Ascending aorta (tissue), 2 donors: ENCODE data around the gene THAP4. TPM values are rescaled to one million over a fixed set of nuclear protein-coding genes. Genes with fewer than 3 reads are reported as not detected.

Experiments used
- DNase-seq, 2 donors: peaks; one replicate each; pipeline ENCODE4 v3.0.0-alpha.2; 2019; ENCODE audit warnings: low spot score in 2 of 2
- H3K27ac ChIP-seq, 2 donors: fragments of 200-600 bp; sonication (generic); one replicate each; pipeline ENCODE4 v1.5.1; 2016 to 2017; ENCODE audit warnings: mild to moderate bottlenecking in 1 of 2
- H3K27me3 ChIP-seq: fragments of 200-600 bp; sonication (generic); one replicate; pipeline ENCODE4 v1.5.1; 2017
- H3K36me3 ChIP-seq, 2 donors: fragments of 200-600 bp; sonication (generic); one replicate each; pipeline ENCODE4 v1.5.1; 2016
- H3K4me1 ChIP-seq, 2 donors: fragments of 200-600 bp; sonication (generic); one replicate each; pipeline ENCODE4 v1.5.1; 2016 to 2017; ENCODE audit warnings: mild to moderate bottlenecking in 1 of 2
- H3K4me3 ChIP-seq, 2 donors: fragments of 200-600 bp; sonication (generic); one replicate each; pipeline ENCODE4 v1.5.1; 2016 to 2017; ENCODE audit warnings: mild to moderate bottlenecking in 1 of 2
- H3K9me3 ChIP-seq, 2 donors: fragments of 200-600 bp; sonication (generic); one replicate each; pipeline ENCODE4 v1.5.1; 2016
- intact Hi-C: fragments of 100-400 bp; cut with DNase I; formaldehyde crosslinking; loops from one replicate; pipeline ENCODE4 v1.15.1; 2023
- total RNA-seq: library from RNA; depleted of rRNA; stranded (reverse); fragments of >200 nt; gene quantifications from one replicate; pipeline ENCODE4 v1.1.0, GENCODE V29; 2016
- TF ChIP-seq, protein P1 (sequence below), 3 experiments: fragments of 200-600 bp in 2 of 3; fragments of 450-650 bp in 1 of 3; sonication (generic) in 2 of 3; IDR thresholded peaks; one replicate each; pipeline ENCODE4 v1.5.1; 2016 to 2019; ENCODE audit warnings: antibody characterized with exemption in 3 of 3, mild to moderate bottlenecking in 1 of 3, moderate library complexity in 1 of 3

Gene THAP4
- total RNA-seq, 1 donor from 2014 or later = 80.8 TPM

DNA sequence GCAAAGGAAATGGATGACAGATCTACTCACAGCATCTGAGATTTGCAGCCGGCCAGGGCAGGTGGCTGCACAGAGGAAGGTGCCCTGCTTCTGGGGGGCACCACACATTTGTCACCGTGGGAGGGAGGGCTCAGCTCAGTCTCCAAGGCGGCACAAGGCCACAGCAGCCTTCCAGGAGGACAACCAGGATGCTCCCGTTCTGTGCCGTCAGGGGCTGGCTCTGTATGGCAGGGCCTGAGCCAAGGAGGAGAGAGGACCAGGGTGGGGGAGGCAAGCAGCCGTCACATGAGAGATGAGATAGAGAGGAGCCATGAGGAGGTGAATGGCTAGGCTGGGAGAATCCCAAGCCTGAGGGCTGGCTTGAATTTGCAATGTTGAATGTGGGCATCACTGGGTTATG lies 83.0 kb downstream of the THAP4 start:
- intact Hi-C loops = no loop called here

DNA sequence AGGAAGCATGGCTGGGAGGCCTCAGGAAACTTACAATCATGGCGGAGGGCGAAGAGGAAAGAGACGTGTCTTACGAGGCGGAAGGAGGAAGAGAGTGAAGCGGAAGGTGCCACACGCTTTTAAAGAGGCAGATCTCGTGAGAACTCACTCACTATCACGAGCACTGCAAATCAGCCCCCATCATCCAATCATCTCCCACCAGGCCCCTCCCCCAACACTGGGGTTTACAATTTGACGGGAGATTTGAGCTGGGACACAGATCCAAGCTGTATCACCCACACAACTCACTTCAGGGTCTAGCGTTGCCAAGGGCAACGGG lies 83.5 kb downstream of the THAP4 start:
- no peak for DNase-seq
- Histone ChIP-seq H3K36me3 (no peaks in the 10 kb centered on the region), H3K4me1 (no peaks in the 10 kb centered on the region), H3K9me3 (peaks cover 10 to 19% of the 10 kb centered on the region in 2 donors), H3K27me3 (no peaks in the 10 kb centered on the region), H3K4me3 (no peak overlapping the region), H3K27ac (no peak overlapping the region)
- TF ChIP-seq, protein P1, sequence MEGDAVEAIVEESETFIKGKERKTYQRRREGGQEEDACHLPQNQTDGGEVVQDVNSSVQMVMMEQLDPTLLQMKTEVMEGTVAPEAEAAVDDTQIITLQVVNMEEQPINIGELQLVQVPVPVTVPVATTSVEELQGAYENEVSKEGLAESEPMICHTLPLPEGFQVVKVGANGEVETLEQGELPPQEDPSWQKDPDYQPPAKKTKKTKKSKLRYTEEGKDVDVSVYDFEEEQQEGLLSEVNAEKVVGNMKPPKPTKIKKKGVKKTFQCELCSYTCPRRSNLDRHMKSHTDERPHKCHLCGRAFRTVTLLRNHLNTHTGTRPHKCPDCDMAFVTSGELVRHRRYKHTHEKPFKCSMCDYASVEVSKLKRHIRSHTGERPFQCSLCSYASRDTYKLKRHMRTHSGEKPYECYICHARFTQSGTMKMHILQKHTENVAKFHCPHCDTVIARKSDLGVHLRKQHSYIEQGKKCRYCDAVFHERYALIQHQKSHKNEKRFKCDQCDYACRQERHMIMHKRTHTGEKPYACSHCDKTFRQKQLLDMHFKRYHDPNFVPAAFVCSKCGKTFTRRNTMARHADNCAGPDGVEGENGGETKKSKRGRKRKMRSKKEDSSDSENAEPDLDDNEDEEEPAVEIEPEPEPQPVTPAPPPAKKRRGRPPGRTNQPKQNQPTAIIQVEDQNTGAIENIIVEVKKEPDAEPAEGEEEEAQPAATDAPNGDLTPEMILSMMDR (IDR thresholded peaks at IDR 0.05) = no peak
- intact Hi-C loops = no loop called here

More for the DNA sequence above, 83.0 kb downstream of the THAP4 start:
- H3K4me3 ChIP-seq = no peak overlapping the region
- TF ChIP-seq, protein P1 (IDR thresholded peaks at IDR 0.05) = no peak
- no peaks in the 10 kb centered on the region for H3K36me3 ChIP-seq
- no peaks in the 10 kb centered on the region for H3K27me3 ChIP-seq
- DNase-seq = no peak
- no peaks in the 10 kb centered on the region for H3K4me1 ChIP-seq
- H3K27ac ChIP-seq = no peak overlapping the region
- peaks cover 10 to 19% of the 10 kb centered on the region in 2 donors for H3K9me3 ChIP-seq

DNA sequence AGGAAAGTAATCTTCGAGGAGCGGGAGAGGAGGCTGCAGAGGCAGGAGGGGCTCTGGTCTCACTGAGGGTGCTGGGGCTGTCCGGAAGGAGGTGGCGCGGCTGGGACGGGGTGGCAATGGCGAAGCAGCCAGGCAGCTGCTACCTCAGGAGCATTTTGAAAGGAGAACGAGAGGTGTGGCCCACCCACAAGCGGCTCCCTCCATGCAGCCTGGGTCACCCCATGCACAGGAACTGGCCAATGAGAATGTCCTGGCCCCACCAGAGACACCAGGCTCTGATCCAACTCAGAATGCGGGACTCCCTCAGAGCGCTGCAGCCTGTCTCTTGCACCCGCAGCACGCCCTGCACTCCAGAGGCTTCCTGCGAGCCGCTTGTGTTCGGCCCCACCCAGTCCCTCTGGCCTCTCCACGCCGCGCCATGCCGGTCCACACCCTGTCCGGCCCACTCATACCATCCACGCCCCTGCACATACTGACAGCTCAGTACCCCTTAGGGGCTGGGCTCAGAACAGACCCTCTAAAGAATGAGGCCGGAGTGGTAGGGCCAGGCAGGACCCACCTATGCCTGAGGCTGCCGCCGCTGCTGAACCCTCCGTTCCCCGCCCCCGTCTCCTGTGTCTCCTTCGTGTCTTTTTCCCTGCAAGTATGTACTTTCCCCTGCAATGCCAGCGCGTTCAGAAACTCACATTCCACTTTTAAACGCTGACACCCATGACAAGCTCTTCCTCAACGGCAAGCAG lies 84.8 kb downstream of the THAP4 start:
- TF ChIP-seq, protein P1 (IDR thresholded peaks at IDR 0.05) = no peak
- intact Hi-C loops = no loop called here
- DNase-seq = no peak
- peaks cover 10 to 14% of the 10 kb centered on the region in 2 donors for H3K9me3 ChIP-seq
- no peaks in the 10 kb centered on the region for H3K27me3 ChIP-seq
- no peak overlapping the region for H3K27ac ChIP-seq
- H3K36me3 ChIP-seq = no peaks in the 10 kb centered on the region
- H3K4me1 ChIP-seq = no peaks in the 10 kb centered on the region
- no peak overlapping the region for H3K4me3 ChIP-seq

DNA sequence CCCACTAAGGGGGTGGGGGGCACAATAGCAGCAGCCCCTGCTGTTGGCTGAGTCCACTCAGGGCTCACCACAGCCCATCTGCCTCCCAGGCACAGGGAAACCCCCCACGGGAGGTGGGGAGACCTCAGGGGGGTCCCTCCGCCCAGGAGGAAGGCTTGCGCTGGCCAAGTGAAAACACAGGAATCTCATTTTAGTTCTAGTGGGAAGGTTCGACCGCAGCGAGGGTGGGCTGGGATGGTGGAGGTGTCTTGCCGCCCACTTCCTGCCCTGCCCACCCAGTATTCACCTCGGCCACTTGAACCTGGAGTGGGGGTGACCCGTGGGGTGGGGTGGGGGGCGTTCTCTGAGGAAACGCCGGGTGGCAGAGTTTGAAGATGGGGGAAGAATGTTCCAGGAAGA lies 85.4 kb downstream of the THAP4 start:
- DNase-seq = no peak
- H3K9me3 ChIP-seq = peaks cover 4 to 9% of the 10 kb centered on the region in 2 donors
- TF ChIP-seq, protein P1 (IDR thresholded peaks at IDR 0.05) = no peak
- no peak overlapping the region for H3K4me3 ChIP-seq
- H3K4me1 ChIP-seq = peaks cover 0 to 3% of the 10 kb centered on the region in 2 donors
- intact Hi-C loops = no loop called here
- no peak overlapping the region for H3K27ac ChIP-seq
- no peaks in the 10 kb centered on the region for H3K27me3 ChIP-seq
- no peaks in the 10 kb centered on the region for H3K36me3 ChIP-seq

DNA sequence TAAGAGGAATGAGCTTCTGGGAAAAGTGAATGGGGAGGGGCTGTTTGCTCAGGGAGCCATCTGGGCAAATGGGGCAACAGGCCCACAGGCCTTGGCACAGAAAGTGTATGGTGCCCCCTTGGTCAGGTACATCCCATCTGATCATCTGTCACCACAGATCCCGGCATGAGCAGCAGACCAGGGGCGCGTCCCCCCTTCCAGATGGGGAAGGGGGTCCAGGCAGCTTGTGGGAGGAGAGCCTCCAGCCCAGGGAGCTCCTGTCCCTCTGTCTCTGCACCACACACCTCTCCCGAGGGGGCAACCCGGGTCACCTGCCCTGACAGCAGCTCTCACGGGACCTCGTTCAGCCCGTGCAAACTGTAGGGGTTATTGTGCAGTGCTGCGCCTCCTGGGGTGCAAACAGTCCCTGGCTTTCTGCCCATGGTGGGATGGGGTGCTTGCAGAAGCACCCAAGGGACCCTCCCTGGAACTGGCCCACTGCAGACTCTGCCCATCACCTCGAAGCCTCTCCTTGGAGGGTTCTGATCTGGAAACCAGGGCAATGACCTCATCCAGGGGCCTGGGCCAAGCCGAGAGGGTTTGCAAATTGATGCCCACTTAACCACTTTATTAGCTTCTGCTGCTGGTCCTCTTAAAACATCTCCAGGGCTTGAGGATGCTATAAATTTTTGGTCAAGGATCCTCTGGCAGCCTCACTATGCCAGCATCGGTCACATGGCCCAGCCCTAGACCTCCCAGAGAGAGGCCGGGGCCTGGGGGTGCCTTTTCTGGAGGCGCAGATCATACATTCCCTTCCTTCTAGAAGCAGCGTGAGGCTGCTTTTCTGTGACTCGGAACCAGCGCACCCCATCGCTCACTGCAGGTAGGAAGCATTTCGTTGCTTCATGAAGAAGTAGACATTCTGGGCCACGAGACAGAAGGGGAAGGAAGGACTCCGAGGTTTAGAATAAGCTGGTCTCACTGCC lies 86.1 kb downstream of the THAP4 start:
- no peak overlapping the region for H3K27ac ChIP-seq
- no peaks in the 10 kb centered on the region for H3K36me3 ChIP-seq
- H3K4me1 ChIP-seq = peaks cover 0 to 3% of the 10 kb centered on the region in 2 donors
- peaks cover 0 to 2% of the 10 kb centered on the region in 2 donors for H3K9me3 ChIP-seq
- no peak for DNase-seq
- TF ChIP-seq, protein P1 (IDR thresholded peaks at IDR 0.05) = no peak
- intact Hi-C loops = no loop called here
- H3K4me3 ChIP-seq = no peak overlapping the region
- no peaks in the 10 kb centered on the region for H3K27me3 ChIP-seq
